ENCODE data around the gene UNCX.
"Not testable (repeated sequence)": the region's sequence is repeated elsewhere in the genome, so short reads cannot be mapped to it uniquely, and the experiment has no call there.

UNCX gene

DNA sequence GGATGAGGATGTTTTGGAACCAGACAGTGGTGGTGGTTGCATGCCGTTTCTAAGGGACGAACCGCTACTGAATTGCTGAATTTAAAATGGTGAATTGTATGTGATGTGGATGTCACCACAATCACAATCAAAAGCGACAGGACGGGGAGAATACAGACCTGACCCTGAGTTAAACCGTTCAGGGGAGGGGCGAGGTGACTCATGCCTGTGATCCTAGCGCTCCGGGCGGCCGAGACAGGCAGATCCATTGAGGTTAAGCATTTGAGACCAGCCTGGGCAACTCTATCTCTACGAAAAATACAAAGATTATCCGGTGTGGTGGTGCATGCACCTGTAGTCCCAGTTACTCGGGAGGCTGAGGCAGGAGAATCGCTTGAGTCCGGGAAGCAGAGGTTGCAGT is 46.4 kb downstream of the UNCX start:
- no peak for DNase-seq

DNA sequence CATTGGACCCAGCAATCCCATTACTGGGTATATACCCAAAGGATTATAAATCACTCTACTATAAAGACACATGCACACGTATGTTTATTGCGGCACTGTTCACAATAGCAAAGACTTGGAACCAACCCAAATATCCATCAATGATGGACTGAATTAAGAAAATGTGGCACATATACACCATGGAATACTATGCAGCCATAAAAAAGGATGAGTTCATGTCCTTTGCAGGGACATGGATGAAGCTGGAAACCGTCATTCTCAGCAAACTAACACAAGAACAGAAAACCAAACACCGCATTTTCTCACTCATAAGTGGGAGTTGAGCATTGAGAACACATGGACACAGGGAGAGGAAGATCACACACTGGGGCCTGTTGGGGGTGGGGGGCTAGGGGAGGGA is 47.2 kb downstream of the UNCX start:
- DNase-seq = not testable (repeated sequence)

DNA sequence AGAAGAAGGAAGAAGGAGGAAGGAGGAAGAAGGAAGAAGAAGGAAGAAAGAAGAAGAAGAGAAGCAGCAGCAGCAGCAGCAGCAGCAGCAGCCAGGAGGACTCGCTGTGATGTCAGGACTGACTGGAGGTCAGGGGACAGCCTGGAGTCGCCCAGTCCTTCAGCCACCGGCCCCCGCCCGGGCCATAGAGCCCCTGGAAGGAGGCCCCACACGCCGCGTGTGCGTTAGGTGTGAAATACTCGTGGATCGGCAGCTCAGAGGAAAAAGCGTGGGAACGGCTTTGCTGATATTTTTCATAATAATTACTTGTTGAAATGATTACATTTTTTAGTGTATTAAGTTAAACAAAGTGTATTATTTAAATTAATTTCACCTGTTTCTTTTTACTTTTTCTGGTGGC is 48.4 kb downstream of the UNCX start:
- DNase-seq = no peak

DNA sequence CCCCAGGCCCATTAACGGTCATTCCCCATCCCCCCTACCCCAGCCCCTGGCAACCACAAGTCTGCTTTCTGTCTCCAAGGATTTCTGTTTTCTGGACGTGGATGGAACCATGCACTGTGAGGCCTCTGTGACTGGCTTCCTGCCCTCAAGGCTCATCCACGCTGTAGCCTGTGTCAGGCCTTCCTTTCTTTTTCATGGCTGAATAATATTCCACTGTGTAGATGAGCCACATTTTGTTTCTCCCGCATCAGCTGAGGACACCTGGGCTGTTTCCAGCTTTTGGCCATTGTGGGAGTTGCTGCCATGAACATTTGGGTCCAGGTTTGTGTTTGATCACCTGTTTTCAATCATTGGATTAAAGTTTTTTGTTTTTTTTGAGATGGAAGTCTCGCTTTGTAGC is 50.0 kb downstream of the UNCX start:
- DNase-seq = no peak

DNA sequence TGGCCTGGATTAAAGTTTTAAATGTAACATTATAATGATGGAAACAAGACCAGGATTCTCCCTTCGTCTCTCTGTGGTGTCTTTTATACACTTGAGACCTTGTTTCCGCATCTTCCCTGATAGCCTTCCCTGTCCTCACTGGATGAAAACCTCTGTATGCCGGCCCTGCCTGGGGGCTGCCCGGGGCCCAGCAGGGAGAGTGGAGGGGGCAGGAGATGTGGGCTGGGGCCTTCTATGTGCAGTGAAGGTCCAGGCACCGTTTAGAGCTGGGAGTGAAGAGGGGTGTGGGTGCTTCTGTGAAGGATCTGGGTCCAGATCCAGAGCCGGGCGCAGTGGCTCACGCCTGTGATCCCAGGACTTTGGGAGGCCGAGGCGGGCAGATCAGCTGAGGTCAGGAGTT is 50.7 kb downstream of the UNCX start:
- DNase-seq = no peak

DNA sequence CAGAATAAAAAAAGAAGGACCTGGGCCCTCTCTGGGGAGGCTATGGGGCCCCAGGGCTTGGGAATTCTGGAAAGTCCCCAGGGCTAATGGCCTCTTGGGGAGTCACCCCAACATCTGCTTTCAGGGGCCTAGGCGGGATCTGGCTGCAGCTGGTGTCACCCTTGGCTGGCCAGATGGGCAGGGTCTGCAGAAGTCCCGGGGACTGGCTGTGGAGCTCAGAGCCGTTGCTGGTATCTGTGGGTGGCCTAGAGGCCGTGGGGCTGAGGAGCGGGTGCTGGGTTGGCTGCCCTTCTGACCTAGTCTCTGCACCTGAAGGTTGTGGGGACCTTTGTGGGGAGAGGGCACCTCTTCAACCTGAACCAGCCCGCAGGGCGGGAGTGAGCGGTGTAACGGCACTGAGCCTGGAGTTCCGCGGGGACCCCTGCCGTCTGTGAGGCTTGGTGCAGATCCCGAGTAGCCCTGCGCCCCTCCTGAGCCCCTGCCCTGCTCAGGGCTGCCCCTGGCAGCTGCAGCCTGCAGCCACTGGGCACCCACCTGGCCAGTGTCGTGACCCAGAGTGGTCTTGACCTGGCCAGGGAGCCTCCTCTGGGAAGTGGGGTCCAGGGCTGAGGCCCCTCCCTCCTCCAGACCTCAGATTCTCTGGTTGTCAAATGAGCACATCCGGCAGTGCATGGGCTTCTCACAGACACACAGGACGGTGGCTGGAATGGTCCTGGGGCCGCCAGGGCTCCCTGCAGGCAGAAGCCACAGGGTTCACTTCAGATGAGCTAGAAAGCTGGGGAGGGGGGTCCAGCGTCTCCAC is 51.5 kb downstream of the UNCX start:
- DNase-seq = no peak

DNA sequence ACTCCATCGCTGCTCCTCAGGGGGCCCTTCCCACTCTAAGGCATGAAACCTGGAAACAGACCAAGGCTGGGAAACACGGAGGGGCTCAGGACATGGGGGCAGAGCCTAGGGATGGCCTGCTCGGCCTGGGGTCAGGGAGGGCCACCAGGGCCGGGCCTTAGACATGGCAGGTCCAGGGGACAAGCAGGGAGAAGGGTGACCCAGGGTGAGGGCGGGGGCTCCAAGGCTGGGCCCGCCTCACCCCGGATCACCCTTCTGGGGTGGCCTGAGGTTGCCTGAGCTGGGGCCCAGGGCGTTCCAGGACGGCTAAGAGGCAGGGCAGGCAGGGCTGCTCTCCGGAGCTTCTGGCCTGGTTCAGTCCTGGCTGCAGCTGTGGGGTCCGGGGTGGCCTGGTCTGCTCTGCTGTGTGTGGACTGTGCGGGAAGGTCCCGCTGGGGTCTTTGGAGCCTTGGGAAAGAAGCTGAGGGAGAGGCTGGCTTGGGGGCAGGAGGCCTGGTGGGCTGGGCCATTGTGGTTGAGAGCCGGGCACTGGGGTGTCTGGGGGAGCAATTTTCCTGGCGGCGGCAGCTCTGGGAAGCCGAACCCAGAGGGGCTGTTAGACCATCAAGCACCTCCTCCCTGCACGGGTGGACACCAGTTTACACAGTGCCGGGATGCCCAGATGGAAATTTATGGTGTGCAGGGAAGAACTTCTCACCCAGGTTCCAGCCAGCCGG is 52.2 kb downstream of the UNCX start:
- DNase-seq = no peak

DNA sequence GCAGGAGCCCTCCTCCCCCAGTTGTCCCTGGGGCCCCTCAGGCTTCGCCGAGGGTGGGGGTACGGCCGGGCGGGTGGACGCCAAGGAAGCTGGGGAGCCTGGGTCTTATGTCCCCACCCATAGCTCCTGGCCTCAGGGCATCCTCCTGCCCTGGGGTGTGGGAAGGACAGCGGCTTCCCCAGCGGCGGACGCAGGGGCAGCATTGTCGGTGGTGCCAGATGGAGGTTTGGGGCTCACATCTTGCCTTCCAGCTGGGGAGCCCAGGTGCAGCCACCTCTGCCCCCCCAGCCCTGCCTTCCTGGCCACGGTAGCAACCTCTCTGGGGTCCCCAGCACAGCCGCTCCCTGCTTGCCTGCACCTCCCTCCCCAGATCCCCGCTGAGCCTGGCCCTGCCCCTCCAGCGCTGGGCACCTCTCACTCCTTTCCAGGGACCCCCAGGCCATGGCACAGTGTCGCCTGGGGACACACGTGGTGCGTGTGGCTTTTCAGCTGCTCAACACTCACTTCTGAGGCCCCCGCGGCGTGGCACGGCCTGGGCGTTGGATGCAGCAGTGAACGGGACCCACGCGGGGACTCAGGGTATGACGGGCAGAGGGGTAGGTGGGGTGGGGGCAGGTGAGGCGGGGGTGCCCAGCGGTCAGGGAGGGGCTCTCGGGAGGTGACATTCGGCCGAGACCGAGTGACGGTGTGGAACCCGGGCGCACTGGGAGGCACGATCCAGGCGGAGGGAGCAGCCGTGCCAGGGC is 53.1 kb downstream of the UNCX start:
- DNase-seq = no peak

All from CD4-positive, alpha-beta T cell treated with Interleukin-21 for 1 hour (primary cell).